ENCODE measurements around the gene BTBD9. TPM values are rescaled to one million over a fixed set of nuclear protein-coding genes. Genes with fewer than 3 reads are reported as not detected.

Gene BTBD9
- total RNA-seq, 1 donor from 2014 or later, result 18.1 TPM

GRCh38 chr6:38549795-38550194 lies 89.9 kb downstream of the BTBD9 start:
- Mint-ChIP-seq H3K27ac (ENCODE audit: unreplicated experiment) (no peak overlapping the region), H3K9me3 (ENCODE audit: unreplicated experiment) (no peaks in the 10 kb centered on the region), H3K4me3 (ENCODE audit: unreplicated experiment) (no peak overlapping the region), H3K36me3 (ENCODE audit: unreplicated experiment) (peaks cover 3% of the 10 kb centered on the region), H3K27me3 (ENCODE audit: unreplicated experiment) (no peaks in the 10 kb centered on the region), H3K4me1 (ENCODE audit: unreplicated experiment) (peaks cover 2% of the 10 kb centered on the region)
- no peak for DNase-seq (ENCODE audit: extremely low spot score, unreplicated experiment)
- TF ChIP-seq, protein P1, sequence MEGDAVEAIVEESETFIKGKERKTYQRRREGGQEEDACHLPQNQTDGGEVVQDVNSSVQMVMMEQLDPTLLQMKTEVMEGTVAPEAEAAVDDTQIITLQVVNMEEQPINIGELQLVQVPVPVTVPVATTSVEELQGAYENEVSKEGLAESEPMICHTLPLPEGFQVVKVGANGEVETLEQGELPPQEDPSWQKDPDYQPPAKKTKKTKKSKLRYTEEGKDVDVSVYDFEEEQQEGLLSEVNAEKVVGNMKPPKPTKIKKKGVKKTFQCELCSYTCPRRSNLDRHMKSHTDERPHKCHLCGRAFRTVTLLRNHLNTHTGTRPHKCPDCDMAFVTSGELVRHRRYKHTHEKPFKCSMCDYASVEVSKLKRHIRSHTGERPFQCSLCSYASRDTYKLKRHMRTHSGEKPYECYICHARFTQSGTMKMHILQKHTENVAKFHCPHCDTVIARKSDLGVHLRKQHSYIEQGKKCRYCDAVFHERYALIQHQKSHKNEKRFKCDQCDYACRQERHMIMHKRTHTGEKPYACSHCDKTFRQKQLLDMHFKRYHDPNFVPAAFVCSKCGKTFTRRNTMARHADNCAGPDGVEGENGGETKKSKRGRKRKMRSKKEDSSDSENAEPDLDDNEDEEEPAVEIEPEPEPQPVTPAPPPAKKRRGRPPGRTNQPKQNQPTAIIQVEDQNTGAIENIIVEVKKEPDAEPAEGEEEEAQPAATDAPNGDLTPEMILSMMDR (IDR thresholded peaks at IDR 0.05), result no peak

GRCh38 chr6:38549180-38549579 lies 90.5 kb downstream of the BTBD9 start:
- no peak overlapping the region for H3K4me3 Mint-ChIP-seq (ENCODE audit: unreplicated experiment)
- TF ChIP-seq, protein P1 (IDR thresholded peaks at IDR 0.05), result no peak
- peaks cover 5% of the 10 kb centered on the region for H3K36me3 Mint-ChIP-seq (ENCODE audit: unreplicated experiment)
- no peak for DNase-seq (ENCODE audit: extremely low spot score, unreplicated experiment)
- H3K27ac Mint-ChIP-seq (ENCODE audit: unreplicated experiment), result no peak overlapping the region
- H3K9me3 Mint-ChIP-seq (ENCODE audit: unreplicated experiment), result no peaks in the 10 kb centered on the region
- H3K4me1 Mint-ChIP-seq (ENCODE audit: unreplicated experiment), result peaks cover 1% of the 10 kb centered on the region
- H3K27me3 Mint-ChIP-seq (ENCODE audit: unreplicated experiment), result no peaks in the 10 kb centered on the region

DNA sequence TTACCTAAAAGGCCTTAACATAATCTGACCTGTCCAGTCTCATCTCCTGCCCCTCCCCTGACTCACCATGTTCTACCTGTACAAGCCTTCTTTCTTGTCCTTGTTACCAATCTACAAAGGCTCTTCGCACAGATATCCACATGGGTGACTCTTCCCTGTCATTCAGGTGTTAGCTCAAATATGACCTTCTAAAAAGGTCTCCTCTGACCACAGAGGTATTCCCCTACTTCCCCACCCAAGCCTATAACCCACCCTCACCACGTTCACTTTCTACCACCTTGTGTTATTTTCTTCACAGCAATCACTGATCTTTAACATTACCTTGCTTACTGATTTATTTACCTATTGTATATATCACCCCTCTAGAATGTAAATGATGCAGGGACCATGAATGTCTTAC lies 96.7 kb downstream of the BTBD9 start:
- H3K27ac Mint-ChIP-seq (ENCODE audit: unreplicated experiment), result no peak overlapping the region
- no peaks in the 10 kb centered on the region for H3K27me3 Mint-ChIP-seq (ENCODE audit: unreplicated experiment)
- H3K9me3 Mint-ChIP-seq (ENCODE audit: unreplicated experiment), result no peaks in the 10 kb centered on the region
- DNase-seq (ENCODE audit: extremely low spot score, unreplicated experiment), result no peak
- H3K4me1 Mint-ChIP-seq (ENCODE audit: unreplicated experiment), result no peaks in the 10 kb centered on the region
- no peak overlapping the region for H3K4me3 Mint-ChIP-seq (ENCODE audit: unreplicated experiment)
- TF ChIP-seq, protein P1 (IDR thresholded peaks at IDR 0.05), result no peak
- peaks cover 6% of the 10 kb centered on the region for H3K36me3 Mint-ChIP-seq (ENCODE audit: unreplicated experiment)

- no peak for DNase-seq (ENCODE audit: extremely low spot score, unreplicated experiment)
Measured at GRCh38 chr6:38542031-38542430, 97.7 kb downstream of the BTBD9 start.

GRCh38 chr6:38533064-38533463 lies 106.7 kb downstream of the BTBD9 start:
- no peak overlapping the region for H3K4me3 Mint-ChIP-seq (ENCODE audit: unreplicated experiment)
- no peaks in the 10 kb centered on the region for H3K4me1 Mint-ChIP-seq (ENCODE audit: unreplicated experiment)
- H3K27ac Mint-ChIP-seq (ENCODE audit: unreplicated experiment), result no peak overlapping the region
- H3K27me3 Mint-ChIP-seq (ENCODE audit: unreplicated experiment), result no peaks in the 10 kb centered on the region
- peaks cover 11% of the 10 kb centered on the region for H3K9me3 Mint-ChIP-seq (ENCODE audit: unreplicated experiment)
- TF ChIP-seq, protein P1 (IDR thresholded peaks at IDR 0.05), result no peak
- peaks cover 13% of the 10 kb centered on the region for H3K36me3 Mint-ChIP-seq (ENCODE audit: unreplicated experiment)
- no peak for DNase-seq (ENCODE audit: extremely low spot score, unreplicated experiment)

More at GRCh38 chr6:38542031-38542430, 97.7 kb downstream of the BTBD9 start:
- peaks cover 3% of the 10 kb centered on the region for H3K36me3 Mint-ChIP-seq (ENCODE audit: unreplicated experiment)
- H3K27me3 Mint-ChIP-seq (ENCODE audit: unreplicated experiment), result no peaks in the 10 kb centered on the region
- H3K27ac Mint-ChIP-seq (ENCODE audit: unreplicated experiment), result no peak overlapping the region
- TF ChIP-seq, protein P1 (IDR thresholded peaks at IDR 0.05), result no peak
- no peaks in the 10 kb centered on the region for H3K4me1 Mint-ChIP-seq (ENCODE audit: unreplicated experiment)
- H3K9me3 Mint-ChIP-seq (ENCODE audit: unreplicated experiment), result no peaks in the 10 kb centered on the region
- no peak overlapping the region for H3K4me3 Mint-ChIP-seq (ENCODE audit: unreplicated experiment)

All from osteocyte (in vitro differentiated cells).